Cardiac muscle cell (in vitro differentiated cells and primary cell): Measurements from ENCODE around the gene NFE2L1. TPM values are rescaled to one million over a fixed set of nuclear protein-coding genes. Genes with fewer than 3 reads are reported as not detected.

Source experiments
- DNase-seq, 2 donors: peaks; one replicate each; pipeline versions ENCODE4 v3.0.0 to v3.0.0-alpha.2; 2010 to 2017; ENCODE audit warnings: low read depth in 1 of 2, low spot score in 1 of 2
- H3K27ac ChIP-seq: fragments of 200-600 bp; sonication (generic); 2 replicates; pipeline ENCODE4 v1.5.1; 2016
- H3K27me3 ChIP-seq: fragments of 200-600 bp; sonication (generic); 2 replicates; pipeline ENCODE4 v1.6.0; 2016; ENCODE audit warnings: control low read depth
- H3K36me3 ChIP-seq: fragments of 200-600 bp; sonication (generic); 2 replicates; pipeline ENCODE4 v1.5.1; 2016; ENCODE audit warnings: control low read depth
- H3K4me1 ChIP-seq: fragments of 200-600 bp; sonication (generic); 2 replicates; pipeline ENCODE4 v1.8.1; 2017; ENCODE audit warnings: low read depth, mild to moderate bottlenecking, mixed run types
- H3K4me3 ChIP-seq: fragments of 200-600 bp; sonication (generic); 2 replicates; pipeline ENCODE4 v1.5.1; 2016; ENCODE audit warnings: mild to moderate bottlenecking
- H3K9me3 ChIP-seq: fragments of 200-600 bp; sonication (generic); 2 replicates; pipeline ENCODE4 v1.5.1; 2017; ENCODE audit warnings: low read depth, mild to moderate bottlenecking, control low read depth
- CTCF ChIP-seq: IDR thresholded peaks from 2 replicates; pipeline ENCODE4 v1.5.1; 2012; ENCODE audit warnings: low read depth, mild to moderate bottlenecking, low read length
- polyA plus RNA-seq: library from polyadenylated mRNA; unstranded; fragments of >200 nt; fragmentation: Nextera tagmentation; extraction: Ambion mirVana; gene quantifications from 2 replicates; pipeline ENCODE4 v1.2.1, GENCODE V29; 2016
- total RNA-seq: library from RNA; depleted of rRNA; stranded (reverse); fragments of >200 nt; gene quantifications from 2 replicates; pipeline ENCODE4 v1.2.3, GENCODE V29; 2016

NFE2L1 gene
- total and polyA plus RNA-seq, 2 experiments from 2014 or later: 56.0 to 122 TPM

- Histone ChIP-seq H3K9me3 (no peaks in the 10 kb centered on the region), H3K27me3 (no peaks in the 10 kb centered on the region), H3K36me3 (no peaks in the 10 kb centered on the region), H3K27ac (no peak overlapping the region), H3K4me3 (no peak overlapping the region), H3K4me1 (peaks cover 5% of the 10 kb centered on the region)
- no peak for DNase-seq
- TF ChIP-seq CTCF: no peak
These were observed 62.6 kb downstream of the NFE2L1 start for GRCh38 chr17:48110761-48111160.

Other genes starting within 250 kb of the NFE2L1 start
- 12.2 and 20.5 TPM in 2 replicates for gene OSBPL7, start 226.6 kb upstream of the NFE2L1 start, total RNA-seq
- gene OSBPL7, start 226.6 kb upstream of the NFE2L1 start, polyA plus RNA-seq: 12.1 and 18.0 TPM in 2 replicates
- 79.1 and 87.1 TPM in 2 replicates for gene MRPL10, start 216.8 kb upstream of the NFE2L1 start, total RNA-seq
- 70.0 and 108 TPM in 2 replicates for gene MRPL10, start 216.8 kb upstream of the NFE2L1 start, polyA plus RNA-seq
- gene LRRC46, start 216.7 kb upstream of the NFE2L1 start, total RNA-seq: 0.46 TPM in 1 of 2 replicates, not detected in the other
- 1.9 and 2.5 TPM in 2 replicates for gene LRRC46, start 216.7 kb upstream of the NFE2L1 start, polyA plus RNA-seq
- 101 and 149 TPM in 2 replicates for gene SCRN2, start 207.1 kb upstream of the NFE2L1 start, total RNA-seq
- 139 and 179 TPM in 2 replicates for gene SCRN2, start 207.1 kb upstream of the NFE2L1 start, polyA plus RNA-seq
- gene SP6, start 197.2 kb upstream of the NFE2L1 start, total RNA-seq: 5.8 and 6.3 TPM in 2 replicates
- 4.6 and 5.0 TPM in 2 replicates for gene SP6, start 197.2 kb upstream of the NFE2L1 start, polyA plus RNA-seq
- gene SP2, start 152.1 kb upstream of the NFE2L1 start, total RNA-seq: 3.7 and 3.9 TPM in 2 replicates
- 6.9 and 10.5 TPM in 2 replicates for gene SP2, start 152.1 kb upstream of the NFE2L1 start, polyA plus RNA-seq
- 11.7 and 12.9 TPM in 2 replicates for gene PNPO, start 106.8 kb upstream of the NFE2L1 start, total RNA-seq
- gene PNPO, start 106.8 kb upstream of the NFE2L1 start, polyA plus RNA-seq: 12.9 and 15.6 TPM in 2 replicates
- gene PRR15L, start 90.5 kb upstream of the NFE2L1 start, total RNA-seq: not detected in 2 replicates
- gene PRR15L, start 90.5 kb upstream of the NFE2L1 start, polyA plus RNA-seq: 0.22 TPM in 1 of 2 replicates, not detected in the other
- 81.8 and 121 TPM in 2 replicates for gene CDK5RAP3, start 77.2 kb upstream of the NFE2L1 start, total RNA-seq
- 137 and 158 TPM in 2 replicates for gene CDK5RAP3, start 77.2 kb upstream of the NFE2L1 start, polyA plus RNA-seq
- gene COPZ2, start 10.6 kb upstream of the NFE2L1 start, total RNA-seq: 10.8 and 14.4 TPM in 2 replicates
- 23.5 and 36.1 TPM in 2 replicates for gene COPZ2, start 10.6 kb upstream of the NFE2L1 start, polyA plus RNA-seq
- gene CBX1, start 53.1 kb downstream of the NFE2L1 start, total RNA-seq: 62.9 and 102 TPM in 2 replicates
- gene CBX1, start 53.1 kb downstream of the NFE2L1 start, polyA plus RNA-seq: 35.9 and 38.3 TPM in 2 replicates
- 11.0 and 11.6 TPM in 2 replicates for gene SNX11, start 59.4 kb downstream of the NFE2L1 start, total RNA-seq
- 19.2 and 19.3 TPM in 2 replicates for gene SNX11, start 59.4 kb downstream of the NFE2L1 start, polyA plus RNA-seq